ENCODE measurements around the gene C1orf174. TPM values are rescaled to one million over a fixed set of nuclear protein-coding genes. Genes with fewer than 3 reads are reported as not detected.

The C1orf174 gene
- total and polyA plus RNA-seq, 2 of the 13 experiments (the other 11 are each of a cell fraction or from before 2014, with no cell fraction given): 21.6 to 31.4 TPM

DNA sequence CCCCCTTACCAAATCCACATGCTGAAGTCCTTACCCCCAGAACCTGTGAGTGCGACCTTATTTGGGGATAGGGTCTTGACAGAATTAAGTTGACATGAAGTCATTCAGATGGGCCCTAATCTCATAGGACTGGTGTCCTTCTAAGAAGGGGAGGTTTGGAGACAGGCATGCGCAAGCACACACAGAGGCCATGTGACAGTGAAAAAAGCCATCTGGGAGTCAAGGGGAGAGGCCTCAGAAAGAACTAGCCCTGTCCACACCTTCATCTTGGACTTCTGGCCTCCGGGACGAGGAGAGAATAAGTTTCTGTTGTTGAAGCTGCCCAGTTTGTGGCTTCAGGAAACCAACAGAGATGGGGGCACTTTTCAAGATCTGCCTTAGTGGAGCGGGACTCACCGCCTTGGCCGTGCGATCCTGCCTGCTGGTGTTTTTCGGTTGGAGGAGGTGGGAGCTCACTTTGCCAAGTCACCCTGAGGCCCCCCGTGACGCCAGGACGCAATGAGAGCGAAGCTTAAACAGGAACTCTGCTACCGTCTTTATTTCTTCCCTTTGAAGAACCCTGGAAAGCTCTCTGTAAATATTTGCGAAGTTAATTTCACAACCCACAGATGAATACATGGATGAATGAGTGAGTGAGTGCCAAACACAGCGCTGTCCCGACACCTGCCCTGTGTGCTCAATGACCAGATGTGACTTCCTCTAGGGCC, 42.5 kb upstream of the C1orf174 start (continued):
- TF ChIP-seq TOE1 (CRISPR knock-in tag; IDR thresholded peaks at IDR 0.05): no peak
- TF ChIP-seq SP2 (CRISPR knock-in tag; IDR thresholded peaks at IDR 0.05): no peak
- no peak for TF ChIP-seq ZNF138 (CRISPR knock-in tag; IDR thresholded peaks at IDR 0.05; ENCODE audit: low read depth)
- no peak for TF ChIP-seq NCOA1 (CRISPR knock-in tag; IDR thresholded peaks at IDR 0.05)
- no peak for TF ChIP-seq DNMT3B (CRISPR knock-in tag; conservative IDR thresholded peaks at IDR 0.05)
- TF ChIP-seq, protein P1, sequence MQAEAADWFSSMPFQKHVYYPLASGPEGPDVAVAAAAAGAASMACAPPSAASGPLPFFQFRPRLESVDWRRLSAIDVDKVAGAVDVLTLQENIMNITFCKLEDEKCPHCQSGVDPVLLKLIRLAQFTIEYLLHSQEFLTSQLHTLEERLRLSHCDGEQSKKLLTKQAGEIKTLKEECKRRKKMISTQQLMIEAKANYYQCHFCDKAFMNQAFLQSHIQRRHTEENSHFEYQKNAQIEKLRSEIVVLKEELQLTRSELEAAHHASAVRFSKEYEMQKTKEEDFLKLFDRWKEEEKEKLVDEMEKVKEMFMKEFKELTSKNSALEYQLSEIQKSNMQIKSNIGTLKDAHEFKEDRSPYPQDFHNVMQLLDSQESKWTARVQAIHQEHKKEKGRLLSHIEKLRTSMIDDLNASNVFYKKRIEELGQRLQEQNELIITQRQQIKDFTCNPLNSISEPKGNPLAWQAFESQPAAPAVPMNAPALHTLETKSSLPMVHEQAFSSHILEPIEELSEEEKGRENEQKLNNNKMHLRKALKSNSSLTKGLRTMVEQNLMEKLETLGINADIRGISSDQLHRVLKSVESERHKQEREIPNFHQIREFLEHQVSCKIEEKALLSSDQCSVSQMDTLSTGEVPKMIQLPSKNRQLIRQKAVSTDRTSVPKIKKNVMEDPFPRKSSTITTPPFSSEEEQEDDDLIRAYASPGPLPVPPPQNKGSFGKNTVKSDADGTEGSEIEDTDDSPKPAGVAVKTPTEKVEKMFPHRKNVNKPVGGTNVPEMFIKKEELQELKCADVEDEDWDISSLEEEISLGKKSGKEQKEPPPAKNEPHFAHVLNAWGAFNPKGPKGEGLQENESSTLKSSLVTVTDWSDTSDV (CRISPR knock-in tag; IDR thresholded peaks at IDR 0.05): no peak

DNA sequence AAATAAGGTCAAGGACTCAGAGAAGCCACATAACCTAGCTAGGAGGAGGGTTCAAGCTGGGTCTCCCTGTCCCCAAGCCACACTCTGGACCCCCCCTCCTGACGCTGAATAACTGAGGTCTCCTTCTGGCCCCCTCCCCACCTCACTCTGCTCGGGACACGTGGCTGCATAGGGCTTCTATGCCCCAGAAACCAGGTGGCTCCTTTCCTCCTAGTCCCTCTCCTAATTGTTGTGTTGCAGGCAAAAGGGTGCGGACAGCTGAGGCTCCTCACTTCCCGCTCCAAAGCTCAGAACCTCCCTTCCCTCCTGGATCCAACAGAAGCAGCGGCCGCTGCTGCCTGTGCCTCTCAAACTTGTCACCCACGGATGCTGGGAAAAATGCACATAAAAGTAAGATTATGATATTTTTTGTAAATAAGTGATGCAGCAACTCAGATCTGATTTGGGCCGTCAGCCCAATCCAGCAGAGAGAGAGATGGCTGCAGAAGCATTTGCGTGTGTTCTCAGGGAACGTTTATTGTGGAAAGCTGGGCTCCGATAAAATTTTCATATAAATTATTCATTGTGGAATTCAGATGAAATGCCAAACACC, 40.8 kb upstream of the C1orf174 start:
- no peaks in the 10 kb centered on the region for H3K79me2 ChIP-seq (ENCODE audit: insufficient read depth, low read length)
- in situ Hi-C loops (cut with HindIII; ENCODE audit: extremely low pct_ligation_motif_present, low pct_unique_long_range_greater_than_20kb) (no loop called here), intact Hi-C loops (cut with micrococcal nuclease; ENCODE audit: unreplicated experiment) (no loop called here)
- H3K27me3 ChIP-seq (ENCODE audit: control insufficient read depth in 1 of 2, insufficient read depth in 2 of 2, low read length in 2 of 2): peaks cover 9 to 56% of the 10 kb centered on the region in 2 experiments; a peak in 3 of 5 replicates
- TF ChIP-seq DNMT1 (CRISPR knock-in tag; IDR thresholded peaks at IDR 0.05) (no peak), LCORL (IDR thresholded peaks at IDR 0.05) (no peak), LCORL (CRISPR knock-in tag; IDR thresholded peaks at IDR 0.05) (no peak), HNRNPLL (IDR thresholded peaks at IDR 0.05; ENCODE audit: low read depth, low read length, poor library complexity, severe bottlenecking) (no peak), BRD4 (CRISPR knock-in tag; IDR thresholded peaks at IDR 0.05) (no peak), MTF2 (CRISPR knock-in tag; IDR thresholded peaks at IDR 0.05; ENCODE audit: borderline replicate concordance) (no peak)
- TF ChIP-seq, protein P2, sequence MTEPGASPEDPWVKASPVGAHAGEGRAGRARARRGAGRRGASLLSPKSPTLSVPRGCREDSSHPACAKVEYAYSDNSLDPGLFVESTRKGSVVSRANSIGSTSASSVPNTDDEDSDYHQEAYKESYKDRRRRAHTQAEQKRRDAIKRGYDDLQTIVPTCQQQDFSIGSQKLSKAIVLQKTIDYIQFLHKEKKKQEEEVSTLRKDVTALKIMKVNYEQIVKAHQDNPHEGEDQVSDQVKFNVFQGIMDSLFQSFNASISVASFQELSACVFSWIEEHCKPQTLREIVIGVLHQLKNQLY (CRISPR knock-in tag; IDR thresholded peaks at IDR 0.05): no peak
- TF ChIP-seq, protein P3, sequence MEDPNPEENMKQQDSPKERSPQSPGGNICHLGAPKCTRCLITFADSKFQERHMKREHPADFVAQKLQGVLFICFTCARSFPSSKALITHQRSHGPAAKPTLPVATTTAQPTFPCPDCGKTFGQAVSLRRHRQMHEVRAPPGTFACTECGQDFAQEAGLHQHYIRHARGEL (CRISPR knock-in tag; IDR thresholded peaks at IDR 0.05): no peak
- CTCF ChIA-PET (ENCODE audit: low intra/inter-chr PET ratio, low total read pairs): no interaction called here
- no peak overlapping the region for H3K4me2 ChIP-seq (ENCODE audit: low read depth, low read length)
- no TSS peak for BruUV-seq (replicated peaks)
- H3K4me1 ChIP-seq (ENCODE audit: insufficient read depth, low read length): peaks cover 29% of the 10 kb centered on the region
- POLR2A ChIA-PET: no interaction called here
- ATAC-seq (no peak), DNase-seq (ENCODE audit: low spot score) (no peak), FAIRE-seq (no peak)
- no peak overlapping the region for H3K4me3 ChIP-seq (replicated peaks in 1 of 3; ENCODE audit: insufficient read depth in 1 of 3, low read depth in 2 of 3, low read length in 3 of 3)
- peaks cover 3% of the 10 kb centered on the region; the same call in 1 of the 2 replicates for H3K9me3 ChIP-seq (ENCODE audit: low read length)
- peaks cover 2% of the 10 kb centered on the region; the same call in 1 of the 2 replicates for H4K20me1 ChIP-seq (ENCODE audit: insufficient read depth, low read length)
- no peak overlapping the region for H3K9ac ChIP-seq (ENCODE audit: insufficient read depth, low read depth, low read length)
- H3K36me3 ChIP-seq (replicated peaks in 1 of 2; ENCODE audit: control insufficient read depth in 1 of 2, insufficient read depth in 2 of 2, low read length in 2 of 2): no peaks in the 10 kb centered on the region
- no peak overlapping the region for H3K27ac ChIP-seq (ENCODE audit: extremely low read length, insufficient read depth, low read length)
- H2AFZ ChIP-seq (ENCODE audit: low read length): no peak overlapping the region
- 32% methylated on average over 12 of the region's 12 CpGs for WGBS (ENCODE audit: low lambda C conversion rate)
